HAP-1 (cell line): ENCODE data around the gene CDX2.

ENCODE experiments used
- DNase-seq, 2 experiments: peaks; one replicate each; pipeline ENCODE4 v3.0.0-alpha.2; 2016 to 2020; ENCODE audit warnings: low spot score in 2 of 2
- H3K27me3 ChIP-seq: fragments of 250-450 bp; sonication (Bioruptor Pico); 2 replicates; pipeline ENCODE4 v1.5.1; 2020; ENCODE audit warnings: low read depth, mild to moderate bottlenecking, moderate library complexity
- H3K36me3 ChIP-seq: fragments of 250-450 bp; sonication (Bioruptor Pico); replicated peaks from 2 replicates; pipeline ENCODE4 v1.5.1; 2020; ENCODE audit warnings: mild to moderate bottlenecking
- H3K4me1 ChIP-seq: fragments of 250-450 bp; sonication (Bioruptor Pico); 2 replicates; pipeline ENCODE4 v1.5.1; 2020; ENCODE audit warnings: mild to moderate bottlenecking
- H3K4me3 ChIP-seq: fragments of 250-450 bp; sonication (Bioruptor Pico); 2 replicates; pipeline ENCODE4 v1.5.1; 2020; ENCODE audit warnings: mild to moderate bottlenecking, moderate library complexity
- H3K9me3 ChIP-seq: fragments of 250-450 bp; sonication (Bioruptor Pico); 2 replicates; pipeline ENCODE4 v1.5.1; 2020; ENCODE audit warnings: mild to moderate bottlenecking, moderate library complexity
- in situ Hi-C: fragments of 300-500 bp; cut with MboI; formaldehyde crosslinking; loops from 3 replicates; pipeline ENCODE4 v1.14.3; 2020; ENCODE audit warnings: low sequenced_read_pairs, inconsistent platforms, mixed read lengths

CDX2 gene

DNA sequence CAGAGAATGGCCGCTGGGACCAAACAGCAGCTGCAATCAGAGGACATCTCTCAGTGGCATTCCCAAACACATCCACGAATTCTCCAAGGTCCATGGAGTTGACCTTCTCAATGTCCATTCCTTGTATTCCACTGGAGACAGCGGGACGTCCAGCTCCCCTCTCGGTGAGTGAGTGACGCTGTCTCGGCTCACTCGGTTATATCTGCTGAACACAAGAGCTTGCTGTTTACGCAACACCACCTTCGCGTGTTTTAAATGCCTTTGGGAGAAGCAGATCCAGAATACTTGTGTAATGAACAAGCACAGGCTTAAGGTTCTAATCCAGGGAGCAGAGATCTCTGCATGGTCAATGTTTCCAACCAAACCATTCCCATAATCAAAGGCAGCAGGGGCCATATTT is 19.4 kb upstream of the CDX2 start, which contains the start of gene URAD:
URAD (minus strand) TSS at position 174 of the 400 bp plus-strand sequence; CDS start at position 118, 56 bp downstream.
- in situ Hi-C loops = loop anchor here (5.0 to 25.0 kb wide), 3 partner anchors 154 to 1026 kb away; no protein-coding TSS in a partner anchor
- Histone ChIP-seq H3K36me3 (no peaks in the 10 kb centered on the region), H3K27me3 (no peaks in the 10 kb centered on the region), H3K9me3 (no peaks in the 10 kb centered on the region), H3K4me3 (no peak within 1 kb of the TSS), H3K4me1 (no peaks in the 10 kb centered on the region)
- DNase-seq = no peak

DNA sequence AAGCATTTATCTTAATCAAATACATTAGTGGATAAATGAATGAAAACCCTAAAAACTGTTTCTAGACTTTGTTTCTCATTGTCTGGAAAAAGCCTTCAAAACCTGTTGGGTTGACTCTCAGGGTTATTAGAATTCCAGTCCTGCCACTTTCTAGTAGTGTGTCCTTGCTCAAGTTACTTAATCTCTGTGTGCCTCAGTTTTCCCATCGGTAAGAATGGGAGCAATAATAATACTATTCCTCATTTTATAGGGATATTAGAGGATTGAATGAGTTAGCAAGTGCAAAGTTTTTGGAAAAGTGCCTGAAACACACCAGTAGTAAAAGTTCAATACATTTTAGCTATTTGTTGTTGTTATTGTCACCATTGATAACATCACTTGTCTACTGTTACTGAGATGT is 16.5 kb upstream of the CDX2 start:
- H3K27me3 ChIP-seq = peaks cover 3% of the 10 kb centered on the region; the same call in 1 of the 2 replicates
- in situ Hi-C loops = loop anchor here (5.0 to 25.0 kb wide), 3 partner anchors 151 to 1023 kb away; no protein-coding TSS in a partner anchor
- H3K9me3 ChIP-seq = no peaks in the 10 kb centered on the region
- H3K36me3 ChIP-seq = no peaks in the 10 kb centered on the region
- H3K4me3 ChIP-seq = no peak overlapping the region
- DNase-seq = no peak
- H3K4me1 ChIP-seq = no peaks in the 10 kb centered on the region

DNA sequence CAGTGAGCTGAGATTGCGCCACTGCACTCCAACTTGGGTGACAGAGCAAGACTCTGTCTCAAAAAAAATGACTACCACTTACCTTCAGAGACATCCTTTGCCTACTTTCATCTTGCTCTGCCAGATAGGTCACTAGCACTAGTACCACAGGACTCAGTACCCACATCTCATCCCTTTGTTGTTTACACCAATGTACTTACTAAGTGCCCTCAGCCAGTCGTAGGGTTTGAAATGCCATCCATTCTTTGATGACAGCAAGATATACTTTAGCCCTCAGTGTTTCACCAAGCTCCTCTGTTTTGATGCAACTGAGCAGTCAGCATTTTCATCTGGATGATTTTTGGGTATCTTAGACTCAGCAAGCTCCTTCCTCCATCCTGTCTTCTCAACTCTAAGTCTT is 13.2 kb upstream of the CDX2 start:
- DNase-seq = no peak
- in situ Hi-C loops = loop anchor here (10.0 to 25.0 kb wide), 2 partner anchors 148 to 1020 kb away; no protein-coding TSS in a partner anchor
- Histone ChIP-seq H3K4me1 (no peaks in the 10 kb centered on the region), H3K36me3 (no peaks in the 10 kb centered on the region), H3K27me3 (peaks cover 3% of the 10 kb centered on the region; the same call in 1 of the 2 replicates), H3K9me3 (no peaks in the 10 kb centered on the region), H3K4me3 (no peak overlapping the region)

DNA sequence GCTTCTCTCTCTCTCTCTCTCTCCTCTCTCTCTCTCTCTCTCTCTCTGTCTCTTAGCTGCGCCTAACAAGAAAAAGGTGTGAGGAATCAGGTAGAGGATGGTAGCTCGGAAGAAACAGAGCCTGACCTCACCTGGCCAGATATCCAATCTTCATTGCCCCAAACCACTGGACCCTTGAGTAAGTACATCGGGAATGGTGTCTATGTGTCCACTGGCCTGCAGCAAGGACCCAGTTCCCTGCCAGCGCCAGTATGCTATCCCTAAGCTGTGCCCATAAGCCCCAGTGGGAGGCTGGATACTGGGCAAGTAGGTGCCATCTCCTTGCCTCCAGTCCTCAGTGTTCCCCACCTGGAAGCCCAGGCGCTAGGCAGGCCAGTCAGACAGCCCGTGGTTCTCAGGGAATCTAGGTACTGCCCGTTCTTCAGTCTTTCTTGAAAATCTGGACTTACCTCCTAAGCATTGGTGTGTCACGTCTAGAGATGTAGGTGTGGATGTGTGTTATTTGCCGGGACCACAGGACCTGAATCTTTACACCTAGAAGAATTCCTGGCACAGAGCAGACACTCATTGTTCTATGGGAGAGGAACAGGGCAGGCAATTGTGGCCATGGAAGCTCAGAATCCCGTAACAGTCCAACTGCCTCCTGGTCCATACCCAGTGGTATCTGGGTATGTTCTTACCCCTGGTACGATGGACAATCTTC is 12.0 kb upstream of the CDX2 start:
- in situ Hi-C loops = loop anchor here (10.0 to 25.0 kb wide), 2 partner anchors 146 to 1019 kb away; no protein-coding TSS in a partner anchor
- no peaks in the 10 kb centered on the region for H3K9me3 ChIP-seq
- H3K4me3 ChIP-seq = no peak overlapping the region

DNA sequence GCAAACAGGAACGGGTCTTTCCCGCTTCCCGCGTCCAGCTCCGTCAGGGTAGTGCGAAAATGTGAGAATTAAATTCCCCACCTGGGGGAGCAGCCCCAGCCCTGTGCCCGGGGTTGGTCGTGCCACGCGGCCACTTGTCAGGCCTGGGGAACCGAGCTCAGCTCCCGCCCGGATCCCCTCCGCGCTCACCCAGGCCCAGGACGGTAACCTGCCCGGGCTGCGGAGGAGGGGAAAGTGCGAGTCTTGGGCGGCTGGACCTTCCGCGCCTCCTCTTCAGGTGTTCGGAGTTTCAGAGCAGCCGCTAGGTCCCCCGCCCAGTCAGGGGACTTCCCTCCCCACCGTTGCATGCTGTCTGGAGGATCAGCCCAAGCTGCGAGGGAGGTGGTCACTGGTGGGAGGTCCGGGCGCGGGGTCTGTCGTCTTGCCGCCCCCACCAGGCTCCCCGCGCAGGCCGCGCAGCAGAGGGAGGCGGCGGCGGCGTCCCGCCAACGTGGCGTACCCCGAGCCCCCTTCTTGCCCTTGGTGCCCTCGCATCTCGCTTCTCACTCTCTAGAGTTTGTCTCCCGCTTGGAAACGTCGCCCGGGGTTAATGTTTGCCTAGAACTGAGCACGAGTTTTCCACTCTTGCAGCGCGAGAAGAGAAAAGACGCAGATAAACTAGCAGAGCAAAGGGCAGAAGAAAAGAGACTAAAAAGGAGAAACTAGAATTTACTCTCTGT is 11.3 kb upstream of the CDX2 start:
- H3K4me1 ChIP-seq = no peaks in the 10 kb centered on the region
- no peak overlapping the region for H3K4me3 ChIP-seq
- H3K27me3 ChIP-seq = peaks cover 3% of the 10 kb centered on the region; the same call in 1 of the 2 replicates
- H3K36me3 ChIP-seq = no peaks in the 10 kb centered on the region
- no peaks in the 10 kb centered on the region for H3K9me3 ChIP-seq
- in situ Hi-C loops = loop anchor here (10.0 to 25.0 kb wide), 2 partner anchors 146 to 1018 kb away; no protein-coding TSS in a partner anchor
- no peak for DNase-seq

More for the DNA sequence above, 12.0 kb upstream of the CDX2 start:
- Histone ChIP-seq H3K36me3 (no peaks in the 10 kb centered on the region), H3K4me1 (no peaks in the 10 kb centered on the region), H3K27me3 (peaks cover 3% of the 10 kb centered on the region; the same call in 1 of the 2 replicates)
- DNase-seq = no peak

DNA sequence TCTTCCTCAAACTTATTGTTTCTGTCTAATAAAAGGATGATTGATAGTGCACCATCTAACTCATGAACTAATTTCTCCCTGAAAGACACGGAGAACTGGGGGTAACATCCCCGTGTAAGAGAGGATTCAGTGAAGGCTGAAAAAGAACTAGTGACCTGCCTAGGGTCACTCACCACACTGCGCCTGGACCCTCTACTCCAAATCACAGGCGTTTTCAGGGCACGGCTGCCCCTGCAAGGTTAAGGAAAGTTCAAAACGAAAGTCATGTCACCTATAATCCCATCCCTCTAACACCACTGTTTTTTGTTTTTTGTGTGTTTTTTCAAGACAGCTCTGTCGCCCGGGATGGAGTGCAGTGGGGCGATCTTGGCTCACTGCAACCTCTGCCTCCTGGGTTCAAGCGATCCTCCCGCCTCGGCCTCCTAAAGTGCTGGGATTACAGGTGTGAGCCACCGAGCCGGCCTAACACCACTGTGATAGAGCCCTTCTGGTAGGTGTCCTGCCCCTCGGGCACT is 10.7 kb upstream of the CDX2 start:
- no peak for DNase-seq
- no peaks in the 10 kb centered on the region for H3K9me3 ChIP-seq
- H3K4me1 ChIP-seq = no peaks in the 10 kb centered on the region
- peaks cover 3% of the 10 kb centered on the region; the same call in 1 of the 2 replicates for H3K27me3 ChIP-seq
- H3K36me3 ChIP-seq = no peaks in the 10 kb centered on the region
- in situ Hi-C loops = loop anchor here (10.0 to 25.0 kb wide), 2 partner anchors 145 to 1018 kb away; no protein-coding TSS in a partner anchor
- no peak overlapping the region for H3K4me3 ChIP-seq

DNA sequence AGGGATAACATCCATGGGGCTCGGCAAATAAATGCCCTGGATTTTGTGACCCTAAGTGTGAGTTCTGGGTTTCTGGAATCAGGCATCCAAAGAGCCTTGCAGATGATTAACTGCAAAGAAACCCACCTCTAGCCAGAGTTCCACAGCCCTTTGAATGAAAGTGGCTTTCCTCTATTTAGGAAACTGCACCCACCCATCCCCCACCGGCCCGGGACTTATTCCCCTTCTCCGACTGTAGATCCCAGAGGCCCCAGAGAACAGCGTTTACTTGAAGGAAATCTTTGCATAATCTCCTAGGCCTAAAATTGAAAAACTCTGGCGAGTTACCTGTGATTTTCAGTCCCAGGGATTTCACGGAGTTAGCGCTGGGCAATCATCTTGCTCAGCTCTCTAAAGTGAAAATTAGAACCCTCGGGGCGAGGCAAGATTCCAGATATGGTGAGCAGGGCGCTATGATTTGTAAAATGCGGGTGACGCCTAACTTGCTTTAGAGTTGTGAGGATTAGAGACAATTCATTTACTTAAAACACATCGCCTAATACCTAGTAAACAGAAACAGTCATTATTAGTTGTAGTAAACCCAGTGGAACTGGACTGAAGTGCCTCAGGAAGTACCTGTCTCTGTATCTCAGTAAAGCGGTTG is 10.0 kb upstream of the CDX2 start:
- in situ Hi-C loops = loop anchor here (25.0 kb wide), 1 partner anchor 1017 kb away; no protein-coding TSS in a partner anchor
- no peak for DNase-seq
- no peak overlapping the region for H3K4me3 ChIP-seq
- H3K36me3 ChIP-seq = no peaks in the 10 kb centered on the region
- H3K4me1 ChIP-seq = no peaks in the 10 kb centered on the region
- peaks cover 3% of the 10 kb centered on the region; the same call in 1 of the 2 replicates for H3K27me3 ChIP-seq
- H3K9me3 ChIP-seq = no peaks in the 10 kb centered on the region

DNA sequence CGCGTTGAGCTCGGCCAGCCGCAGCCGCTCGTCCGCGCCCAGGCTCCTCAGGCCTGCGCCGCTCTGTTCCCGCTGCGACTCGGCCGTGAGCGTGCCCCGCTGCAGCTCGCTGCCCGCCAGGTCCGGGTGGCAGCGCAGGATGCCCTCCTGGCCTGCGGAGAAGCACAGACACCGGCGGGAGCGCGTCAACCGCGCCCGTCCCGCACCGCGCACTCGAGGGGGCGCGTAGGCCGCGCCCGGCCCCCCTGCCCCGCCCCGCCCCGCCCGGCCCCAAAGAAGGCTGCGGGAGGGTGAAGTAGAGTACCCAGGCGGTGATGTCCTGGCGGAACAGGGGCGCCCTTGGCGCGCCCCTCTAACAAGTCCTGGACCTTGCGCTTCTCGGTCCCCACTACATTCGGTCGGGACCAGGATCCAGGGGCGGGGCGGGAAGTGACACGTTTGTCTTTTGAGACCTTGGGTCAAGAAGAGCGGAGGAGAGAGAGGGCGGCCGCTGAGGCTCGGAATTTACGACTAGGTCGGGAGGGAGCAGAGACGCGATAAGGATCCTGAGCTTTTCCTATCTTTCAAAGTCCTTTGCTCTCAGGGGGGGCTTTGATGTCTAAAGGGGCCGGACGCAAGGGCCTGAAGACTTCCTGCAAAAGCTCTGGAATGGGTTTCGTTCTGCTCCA is 9.3 kb upstream of the CDX2 start:
- no peaks in the 10 kb centered on the region for H3K36me3 ChIP-seq
- no peak for DNase-seq
- peaks cover 3% of the 10 kb centered on the region; the same call in 1 of the 2 replicates for H3K27me3 ChIP-seq
- H3K4me3 ChIP-seq = no peak overlapping the region
- no peaks in the 10 kb centered on the region for H3K9me3 ChIP-seq
- no peaks in the 10 kb centered on the region for H3K4me1 ChIP-seq
- in situ Hi-C loops = loop anchor here (25.0 kb wide), 1 partner anchor 1016 kb away; no protein-coding TSS in a partner anchor

DNA sequence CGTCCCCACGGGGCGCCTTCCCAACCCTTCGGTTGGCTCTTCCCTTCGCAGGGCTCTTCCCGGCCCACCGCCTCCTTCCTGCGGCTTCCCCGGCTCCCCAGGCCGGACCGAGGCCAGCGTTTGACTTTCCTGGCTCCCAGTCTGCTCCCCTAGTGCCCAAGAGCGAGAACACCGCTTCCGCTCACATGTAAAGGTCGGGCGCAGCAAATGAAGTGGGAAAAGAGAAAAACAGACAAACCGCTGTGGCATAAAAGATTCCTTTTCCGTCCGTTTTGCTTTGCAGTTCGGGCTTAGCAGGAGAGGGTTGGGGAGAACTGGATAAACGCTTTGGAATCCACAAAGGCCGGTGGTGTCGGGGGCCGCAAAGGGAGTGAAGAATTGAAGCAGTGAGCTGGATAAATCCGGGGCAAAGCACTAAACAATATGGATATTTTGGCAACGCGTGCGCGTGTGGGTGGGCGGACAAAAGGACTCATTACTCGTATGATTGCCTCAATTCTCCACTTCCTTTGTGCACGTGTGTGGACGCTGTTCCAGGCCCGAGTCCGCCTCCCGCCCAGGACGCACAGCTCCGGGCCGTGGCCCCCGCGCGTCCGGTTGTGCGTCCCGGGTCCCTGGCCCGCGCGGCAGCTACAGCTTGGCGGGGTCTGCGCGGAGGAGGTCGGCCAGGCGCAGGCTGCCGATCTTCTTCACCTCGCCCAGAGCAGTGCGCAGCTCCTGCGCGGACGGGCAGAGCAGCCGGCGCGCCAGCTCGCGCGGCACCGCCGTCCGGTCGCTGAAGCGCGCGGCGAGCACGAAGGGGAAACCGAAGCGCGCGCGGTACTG is 8.6 kb upstream of the CDX2 start:
- Histone ChIP-seq H3K4me3 (no peak overlapping the region), H3K36me3 (no peaks in the 10 kb centered on the region), H3K4me1 (no peaks in the 10 kb centered on the region), H3K27me3 (peaks cover 3% of the 10 kb centered on the region; the same call in 1 of the 2 replicates), H3K9me3 (no peaks in the 10 kb centered on the region)
- DNase-seq = no peak
- in situ Hi-C loops = loop anchor here (25.0 kb wide), 1 partner anchor 1015 kb away; no protein-coding TSS in a partner anchor

DNA sequence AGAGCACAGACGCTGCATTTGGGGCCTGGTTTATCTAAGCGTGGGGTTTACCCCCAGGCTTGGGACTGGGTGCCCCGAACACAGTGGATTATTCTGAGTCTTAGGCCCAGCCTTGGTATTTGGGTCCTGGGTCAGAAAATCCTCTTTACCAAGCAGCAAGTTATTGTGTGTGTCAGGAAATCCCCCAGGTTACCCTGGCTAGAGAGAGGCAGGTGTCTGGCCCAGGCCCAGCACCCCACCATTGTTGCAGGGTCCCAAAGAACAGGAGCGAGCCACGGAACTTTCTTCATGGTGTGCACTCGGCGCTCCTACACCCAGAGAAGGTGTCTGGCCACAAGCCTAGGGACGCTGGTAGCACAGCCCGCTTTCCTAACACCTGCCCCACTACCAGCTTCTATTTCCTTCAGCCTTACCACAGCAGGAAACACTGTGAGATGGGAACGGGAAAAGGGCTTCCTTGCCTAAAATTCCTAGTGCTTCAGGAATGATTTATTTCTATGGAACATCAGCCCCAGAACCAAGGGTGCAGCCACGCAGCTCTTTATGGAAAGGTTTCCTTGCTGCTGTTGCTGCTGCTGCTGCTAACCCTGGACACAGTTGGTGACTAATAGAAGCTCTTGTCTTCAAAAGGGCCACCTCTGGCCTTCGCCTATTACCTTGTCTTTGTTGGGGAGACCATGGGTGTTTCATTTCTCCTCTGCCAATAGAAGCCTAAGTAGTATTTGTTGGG is 7.4 kb upstream of the CDX2 start:
- H3K4me3 ChIP-seq = no peak overlapping the region
- no peaks in the 10 kb centered on the region for H3K9me3 ChIP-seq
- DNase-seq = no peak
- H3K36me3 ChIP-seq = no peaks in the 10 kb centered on the region
- no peaks in the 10 kb centered on the region for H3K4me1 ChIP-seq
- H3K27me3 ChIP-seq = peaks cover 3% of the 10 kb centered on the region; the same call in 1 of the 2 replicates
- in situ Hi-C loops = loop anchor here (25.0 kb wide), 1 partner anchor 1014 kb away; no protein-coding TSS in a partner anchor

DNA sequence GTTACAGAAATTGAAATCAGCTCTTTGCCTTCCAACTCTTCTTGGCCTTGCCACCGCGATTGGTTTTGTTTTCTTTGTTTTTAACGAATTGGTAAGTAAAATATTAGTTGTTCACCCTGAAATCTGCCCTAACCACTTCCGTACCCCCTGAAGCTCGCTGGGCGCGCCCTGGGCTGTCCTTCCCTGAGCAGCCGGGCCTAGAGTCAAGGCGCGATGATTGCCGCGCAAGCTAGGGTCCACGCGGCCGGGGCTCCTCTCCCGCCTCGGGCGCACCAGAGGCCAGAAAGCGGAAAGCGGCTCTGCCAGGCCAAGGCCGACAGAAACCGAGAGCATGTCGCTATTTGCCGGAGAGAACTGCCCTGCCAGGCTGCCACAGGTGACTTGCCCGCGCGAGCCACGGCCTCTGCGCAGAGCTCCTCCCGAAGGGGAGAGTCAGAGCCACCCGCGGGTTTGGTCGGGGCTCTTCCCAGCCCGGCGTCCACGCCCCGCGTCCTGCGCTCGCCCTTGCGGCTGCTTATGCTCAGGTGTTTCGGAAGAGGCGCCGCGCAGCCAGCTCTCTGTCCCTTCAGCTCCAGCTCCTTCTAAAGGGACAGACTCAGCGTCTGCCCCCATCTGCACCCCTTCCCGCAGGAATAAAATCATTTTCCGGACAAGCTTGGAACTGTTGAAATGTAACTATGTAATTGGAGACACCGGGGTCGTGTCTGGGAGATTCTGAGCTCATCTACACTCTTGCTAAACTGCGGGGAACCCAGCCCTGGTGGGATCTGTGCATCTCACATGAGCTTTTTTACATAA is 6.6 kb upstream of the CDX2 start:
- H3K4me3 ChIP-seq = no peak overlapping the region
- no peak for DNase-seq
- in situ Hi-C loops = loop anchor here (25.0 kb wide), 1 partner anchor 1013 kb away; no protein-coding TSS in a partner anchor
- H3K27me3 ChIP-seq = no peaks in the 10 kb centered on the region
- no peaks in the 10 kb centered on the region for H3K36me3 ChIP-seq
- no peaks in the 10 kb centered on the region for H3K4me1 ChIP-seq
- no peaks in the 10 kb centered on the region for H3K9me3 ChIP-seq
